GM23338 (cell line): ENCODE results near the gene ISG15. TPM values are rescaled to one million over a fixed set of nuclear protein-coding genes. Genes with fewer than 3 reads are reported as not detected.

Experiments
- ATAC-seq: fragments of 200-7000 bp; cut with Tn5 transposase; 3 replicates; pipeline ENCODE4 v1.9.1; 2020
- DNase-seq: peaks from one replicate; pipeline ENCODE4 v3.0.0-alpha.2; 2015; ENCODE audit warnings: low spot score
- H2AFZ ChIP-seq: fragments of 200-600 bp; sonication (generic); 2 replicates; pipeline ENCODE4 v1.8.0; 2016; ENCODE audit warnings: antibody characterized with exemption, mild to moderate bottlenecking, moderate library complexity
- H3F3A ChIP-seq: fragments of 200-600 bp; sonication (generic); replicated peaks from 2 replicates; pipeline ENCODE4 v1.8.0; 2017; ENCODE audit warnings: antibody characterized with exemption, mixed run types, low read depth
- H3K27ac ChIP-seq: fragments of 200-600 bp; sonication (generic); 2 replicates; pipeline ENCODE4 v1.6.1; 2016; ENCODE audit warnings: low read depth
- H3K27me3 ChIP-seq: fragments of 200-600 bp; sonication (generic); 2 replicates; pipeline ENCODE4 v1.8.0; 2016; ENCODE audit warnings: mild to moderate bottlenecking, mixed run types, moderate library complexity; ENCODE audit not compliant: insufficient read depth
- H3K36me3 ChIP-seq: fragments of 200-600 bp; sonication (generic); 2 replicates; pipeline ENCODE4 v1.8.0; 2016; ENCODE audit warnings: mild to moderate bottlenecking; ENCODE audit not compliant: insufficient read depth
- H3K4me1 ChIP-seq: fragments of 200-600 bp; sonication (generic); 2 replicates; pipeline ENCODE4 v1.8.0; 2016; ENCODE audit warnings: mild to moderate bottlenecking, moderate library complexity; ENCODE audit not compliant: insufficient read depth
- H3K4me2 ChIP-seq: fragments of 200-600 bp; sonication (generic); 2 replicates; pipeline ENCODE4 v1.7.1; 2017; ENCODE audit warnings: mixed run types
- H3K4me3 ChIP-seq: fragments of 200-600 bp; sonication (generic); 2 replicates; pipeline ENCODE4 v1.6.1; 2016; ENCODE audit warnings: mixed run types
- H3K79me2 ChIP-seq: fragments of 200-600 bp; sonication (generic); replicated peaks from 2 replicates; pipeline ENCODE4 v1.8.0; 2017; ENCODE audit warnings: mild to moderate bottlenecking; ENCODE audit not compliant: insufficient read depth
- H3K9me2 ChIP-seq: fragments of 200-600 bp; sonication (generic); 2 replicates; pipeline ENCODE4 v1.8.0; 2017; ENCODE audit not compliant: insufficient read depth
- H4K20me1 ChIP-seq: fragments of 200-600 bp; sonication (generic); replicated peaks from 2 replicates; pipeline ENCODE4 v1.8.0; 2017; ENCODE audit warnings: mild to moderate bottlenecking; ENCODE audit not compliant: insufficient read depth
- H3K27ac Mint-ChIP-seq: 2 replicates; pipeline ENCODE4 v1.8.0; 2020; ENCODE audit warnings: inconsistent platforms, mild to moderate bottlenecking, moderate library complexity, mixed read lengths
- H3K27me3 Mint-ChIP-seq: 3 replicates; pipeline ENCODE4 v1.8.0; 2022; ENCODE audit warnings: low read depth, mild to moderate bottlenecking, moderate library complexity, mixed read lengths, inconsistent platforms; ENCODE audit not compliant: insufficient read depth, poor library complexity
- H3K36me3 Mint-ChIP-seq: 3 replicates; pipeline ENCODE4 v1.8.0; 2021; ENCODE audit warnings: low read depth, mild to moderate bottlenecking, inconsistent platforms, moderate library complexity, mixed read lengths
- H3K4me1 Mint-ChIP-seq: 3 replicates; pipeline ENCODE4 v1.8.0; 2020; ENCODE audit warnings: mild to moderate bottlenecking, inconsistent platforms, mixed read lengths
- H3K4me3 Mint-ChIP-seq: 3 replicates; pipeline ENCODE4 v1.8.0; 2021; ENCODE audit warnings: moderate library complexity, mild to moderate bottlenecking, inconsistent platforms, mixed read lengths
- H3K9me3 Mint-ChIP-seq: 3 replicates; pipeline ENCODE4 v1.8.0; 2020; ENCODE audit warnings: moderate library complexity, mild to moderate bottlenecking, inconsistent platforms, mixed read lengths
- CREB1 ChIP-seq: fragments of 250-450 bp; sonication (Bioruptor Pico); IDR thresholded peaks from 2 replicates; pipeline ENCODE4 v1.5.0; 2020; ENCODE audit warnings: low read depth, mild to moderate bottlenecking, moderate library complexity
- EZH2 ChIP-seq: fragments of 200-600 bp; sonication (generic); IDR thresholded peaks from one replicate; pipeline ENCODE4 v1.8.0; 2017; ENCODE audit warnings: antibody characterized with exemption, mild to moderate bottlenecking, low read depth; ENCODE audit not compliant: unreplicated experiment
- EZH2phosphoT487 ChIP-seq: fragments of 200-600 bp; sonication (generic); IDR thresholded peaks from one replicate; pipeline ENCODE4 v1.8.1; 2018; ENCODE audit warnings: antibody characterized with exemption; ENCODE audit not compliant: unreplicated experiment
- JUNB ChIP-seq: IDR thresholded peaks from one replicate; pipeline ENCODE4 v1.6.1; 2016; ENCODE audit warnings: antibody characterized with exemption; ENCODE audit not compliant: unreplicated experiment
- NANOG ChIP-seq: IDR thresholded peaks from 2 replicates; pipeline ENCODE4 v1.6.1; 2016; ENCODE audit warnings: antibody characterized with exemption, borderline replicate concordance
- POLR2AphosphoS5 ChIP-seq: IDR thresholded peaks from 2 replicates; pipeline ENCODE4 v1.6.1; 2016; ENCODE audit warnings: antibody characterized with exemption, low read depth
- STAT1 ChIP-seq: IDR thresholded peaks from one replicate; pipeline ENCODE4 v1.6.1; 2016; ENCODE audit warnings: antibody characterized with exemption; ENCODE audit not compliant: unreplicated experiment
- ZNF114 ChIP-seq: fragments of 250-450 bp; sonication (Bioruptor Pico); IDR thresholded peaks from 2 replicates; pipeline ENCODE4 v1.5.0; 2020; ENCODE audit warnings: mild to moderate bottlenecking, moderate library complexity
- polyA plus RNA-seq: library from polyadenylated mRNA; unstranded; fragments of >200 nt; fragmentation: Nextera tagmentation; extraction: Ambion mirVana; gene quantifications from 2 replicates; pipeline ENCODE4 v1.2.1, GENCODE V29; 2016
- total RNA-seq: library from RNA; depleted of rRNA; stranded (reverse); fragments of >200 nt; shearing (Covaris generic); gene quantifications from 2 replicates; pipeline ENCODE4 v1.2.3, GENCODE V29; 2014
- TF ChIP-seq, protein P1 (sequence below), 2 experiments: fragments of 200-600 bp in 1 of 2; sonication (generic) in 1 of 2; conservative IDR thresholded peaks; 2 replicates each; pipeline versions ENCODE4 v1.5.1 to v1.6.1; 2016 to 2017; ENCODE audit warnings: antibody characterized with exemption in 2 of 2, low read depth in 2 of 2, mild to moderate bottlenecking in 2 of 2, moderate library complexity in 1 of 2
- TF ChIP-seq, protein P2 (sequence below): IDR thresholded peaks from one replicate; pipeline ENCODE4 v1.6.1; 2018; ENCODE audit warnings: antibody characterized with exemption; ENCODE audit not compliant: unreplicated experiment
- TF ChIP-seq, protein P3 (sequence below): fragments of 250-450 bp; sonication (Bioruptor Pico); IDR thresholded peaks from 2 replicates; pipeline ENCODE4 v1.5.0; 2020; ENCODE audit warnings: mild to moderate bottlenecking, moderate library complexity
- TF ChIP-seq, protein P4 (sequence below): IDR thresholded peaks from 2 replicates; pipeline ENCODE4 v1.6.1; 2016; ENCODE audit warnings: antibody characterized with exemption

The ISG15 gene
- total and polyA plus RNA-seq, 2 experiments from 2014 or later = 52.9 to 101 TPM

DNA sequence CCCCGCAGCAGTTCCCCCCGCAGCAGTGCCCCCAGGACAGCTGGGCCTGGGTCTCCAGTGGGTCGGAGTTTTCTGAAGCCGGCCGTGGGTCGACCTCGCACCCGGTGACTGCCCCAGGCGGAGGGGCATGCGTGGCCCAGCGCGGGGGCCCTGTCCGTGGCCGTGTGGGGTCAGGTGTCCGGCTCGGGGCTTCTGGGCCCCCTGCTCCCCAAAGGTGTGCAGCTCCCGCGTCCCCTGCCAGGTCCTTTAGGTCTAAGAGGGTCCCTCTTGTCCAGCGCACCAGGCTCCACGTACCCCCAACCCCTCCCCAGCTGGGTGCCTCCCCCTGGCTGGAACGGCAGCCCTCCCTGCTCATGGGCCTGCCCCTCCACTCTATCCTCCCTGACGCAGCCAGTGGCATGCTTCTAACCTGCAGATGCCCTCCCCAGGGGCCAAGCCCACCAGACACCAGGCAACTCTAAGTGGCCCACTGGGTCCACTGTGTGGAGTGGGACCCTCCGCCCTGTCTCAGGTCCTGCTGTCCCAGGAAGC is 7.5 kb upstream of the ISG15 start:
- no peak overlapping the region for H3K27ac Mint-ChIP-seq
- ATAC-seq (no peak), DNase-seq (no peak)
- H3K27me3 Mint-ChIP-seq = peaks cover 51% of the 10 kb centered on the region
- Histone ChIP-seq H3K27ac (no peak overlapping the region), H3K79me2 (no peaks in the 10 kb centered on the region), H2AFZ (no peak overlapping the region), H3K4me3 (no peak overlapping the region), H3K27me3 (peaks cover 65% of the 10 kb centered on the region), H3K4me2 (no peak overlapping the region), H3F3A (peaks cover 3% of the 10 kb centered on the region; the same call in 1 of the 2 replicates), H3K9me2 (no peaks in the 10 kb centered on the region), H3K36me3 (no peaks in the 10 kb centered on the region), H3K4me1 (peaks cover 8% of the 10 kb centered on the region; the same call in 1 of the 2 replicates), H4K20me1 (no peaks in the 10 kb centered on the region; the same call in 1 of the 2 replicates)
- no peaks in the 10 kb centered on the region for H3K36me3 Mint-ChIP-seq
- no peak overlapping the region for H3K4me3 Mint-ChIP-seq
- TF ChIP-seq, protein P1, sequence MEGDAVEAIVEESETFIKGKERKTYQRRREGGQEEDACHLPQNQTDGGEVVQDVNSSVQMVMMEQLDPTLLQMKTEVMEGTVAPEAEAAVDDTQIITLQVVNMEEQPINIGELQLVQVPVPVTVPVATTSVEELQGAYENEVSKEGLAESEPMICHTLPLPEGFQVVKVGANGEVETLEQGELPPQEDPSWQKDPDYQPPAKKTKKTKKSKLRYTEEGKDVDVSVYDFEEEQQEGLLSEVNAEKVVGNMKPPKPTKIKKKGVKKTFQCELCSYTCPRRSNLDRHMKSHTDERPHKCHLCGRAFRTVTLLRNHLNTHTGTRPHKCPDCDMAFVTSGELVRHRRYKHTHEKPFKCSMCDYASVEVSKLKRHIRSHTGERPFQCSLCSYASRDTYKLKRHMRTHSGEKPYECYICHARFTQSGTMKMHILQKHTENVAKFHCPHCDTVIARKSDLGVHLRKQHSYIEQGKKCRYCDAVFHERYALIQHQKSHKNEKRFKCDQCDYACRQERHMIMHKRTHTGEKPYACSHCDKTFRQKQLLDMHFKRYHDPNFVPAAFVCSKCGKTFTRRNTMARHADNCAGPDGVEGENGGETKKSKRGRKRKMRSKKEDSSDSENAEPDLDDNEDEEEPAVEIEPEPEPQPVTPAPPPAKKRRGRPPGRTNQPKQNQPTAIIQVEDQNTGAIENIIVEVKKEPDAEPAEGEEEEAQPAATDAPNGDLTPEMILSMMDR (conservative IDR thresholded peaks at IDR 0.05; ENCODE audit: low read depth in 2 of 2) = no peak
- no peak for TF ChIP-seq EZH2phosphoT487
- TF ChIP-seq STAT1 = no peak
- TF ChIP-seq, protein P2, sequence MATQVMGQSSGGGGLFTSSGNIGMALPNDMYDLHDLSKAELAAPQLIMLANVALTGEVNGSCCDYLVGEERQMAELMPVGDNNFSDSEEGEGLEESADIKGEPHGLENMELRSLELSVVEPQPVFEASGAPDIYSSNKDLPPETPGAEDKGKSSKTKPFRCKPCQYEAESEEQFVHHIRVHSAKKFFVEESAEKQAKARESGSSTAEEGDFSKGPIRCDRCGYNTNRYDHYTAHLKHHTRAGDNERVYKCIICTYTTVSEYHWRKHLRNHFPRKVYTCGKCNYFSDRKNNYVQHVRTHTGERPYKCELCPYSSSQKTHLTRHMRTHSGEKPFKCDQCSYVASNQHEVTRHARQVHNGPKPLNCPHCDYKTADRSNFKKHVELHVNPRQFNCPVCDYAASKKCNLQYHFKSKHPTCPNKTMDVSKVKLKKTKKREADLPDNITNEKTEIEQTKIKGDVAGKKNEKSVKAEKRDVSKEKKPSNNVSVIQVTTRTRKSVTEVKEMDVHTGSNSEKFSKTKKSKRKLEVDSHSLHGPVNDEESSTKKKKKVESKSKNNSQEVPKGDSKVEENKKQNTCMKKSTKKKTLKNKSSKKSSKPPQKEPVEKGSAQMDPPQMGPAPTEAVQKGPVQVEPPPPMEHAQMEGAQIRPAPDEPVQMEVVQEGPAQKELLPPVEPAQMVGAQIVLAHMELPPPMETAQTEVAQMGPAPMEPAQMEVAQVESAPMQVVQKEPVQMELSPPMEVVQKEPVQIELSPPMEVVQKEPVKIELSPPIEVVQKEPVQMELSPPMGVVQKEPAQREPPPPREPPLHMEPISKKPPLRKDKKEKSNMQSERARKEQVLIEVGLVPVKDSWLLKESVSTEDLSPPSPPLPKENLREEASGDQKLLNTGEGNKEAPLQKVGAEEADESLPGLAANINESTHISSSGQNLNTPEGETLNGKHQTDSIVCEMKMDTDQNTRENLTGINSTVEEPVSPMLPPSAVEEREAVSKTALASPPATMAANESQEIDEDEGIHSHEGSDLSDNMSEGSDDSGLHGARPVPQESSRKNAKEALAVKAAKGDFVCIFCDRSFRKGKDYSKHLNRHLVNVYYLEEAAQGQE = no peak
- TF ChIP-seq CREB1 (CRISPR knock-in tag) = no peak
- no peak for TF ChIP-seq ZNF114
- TF ChIP-seq JUNB = no peak
- TF ChIP-seq NANOG = no peak
- TF ChIP-seq, protein P3, sequence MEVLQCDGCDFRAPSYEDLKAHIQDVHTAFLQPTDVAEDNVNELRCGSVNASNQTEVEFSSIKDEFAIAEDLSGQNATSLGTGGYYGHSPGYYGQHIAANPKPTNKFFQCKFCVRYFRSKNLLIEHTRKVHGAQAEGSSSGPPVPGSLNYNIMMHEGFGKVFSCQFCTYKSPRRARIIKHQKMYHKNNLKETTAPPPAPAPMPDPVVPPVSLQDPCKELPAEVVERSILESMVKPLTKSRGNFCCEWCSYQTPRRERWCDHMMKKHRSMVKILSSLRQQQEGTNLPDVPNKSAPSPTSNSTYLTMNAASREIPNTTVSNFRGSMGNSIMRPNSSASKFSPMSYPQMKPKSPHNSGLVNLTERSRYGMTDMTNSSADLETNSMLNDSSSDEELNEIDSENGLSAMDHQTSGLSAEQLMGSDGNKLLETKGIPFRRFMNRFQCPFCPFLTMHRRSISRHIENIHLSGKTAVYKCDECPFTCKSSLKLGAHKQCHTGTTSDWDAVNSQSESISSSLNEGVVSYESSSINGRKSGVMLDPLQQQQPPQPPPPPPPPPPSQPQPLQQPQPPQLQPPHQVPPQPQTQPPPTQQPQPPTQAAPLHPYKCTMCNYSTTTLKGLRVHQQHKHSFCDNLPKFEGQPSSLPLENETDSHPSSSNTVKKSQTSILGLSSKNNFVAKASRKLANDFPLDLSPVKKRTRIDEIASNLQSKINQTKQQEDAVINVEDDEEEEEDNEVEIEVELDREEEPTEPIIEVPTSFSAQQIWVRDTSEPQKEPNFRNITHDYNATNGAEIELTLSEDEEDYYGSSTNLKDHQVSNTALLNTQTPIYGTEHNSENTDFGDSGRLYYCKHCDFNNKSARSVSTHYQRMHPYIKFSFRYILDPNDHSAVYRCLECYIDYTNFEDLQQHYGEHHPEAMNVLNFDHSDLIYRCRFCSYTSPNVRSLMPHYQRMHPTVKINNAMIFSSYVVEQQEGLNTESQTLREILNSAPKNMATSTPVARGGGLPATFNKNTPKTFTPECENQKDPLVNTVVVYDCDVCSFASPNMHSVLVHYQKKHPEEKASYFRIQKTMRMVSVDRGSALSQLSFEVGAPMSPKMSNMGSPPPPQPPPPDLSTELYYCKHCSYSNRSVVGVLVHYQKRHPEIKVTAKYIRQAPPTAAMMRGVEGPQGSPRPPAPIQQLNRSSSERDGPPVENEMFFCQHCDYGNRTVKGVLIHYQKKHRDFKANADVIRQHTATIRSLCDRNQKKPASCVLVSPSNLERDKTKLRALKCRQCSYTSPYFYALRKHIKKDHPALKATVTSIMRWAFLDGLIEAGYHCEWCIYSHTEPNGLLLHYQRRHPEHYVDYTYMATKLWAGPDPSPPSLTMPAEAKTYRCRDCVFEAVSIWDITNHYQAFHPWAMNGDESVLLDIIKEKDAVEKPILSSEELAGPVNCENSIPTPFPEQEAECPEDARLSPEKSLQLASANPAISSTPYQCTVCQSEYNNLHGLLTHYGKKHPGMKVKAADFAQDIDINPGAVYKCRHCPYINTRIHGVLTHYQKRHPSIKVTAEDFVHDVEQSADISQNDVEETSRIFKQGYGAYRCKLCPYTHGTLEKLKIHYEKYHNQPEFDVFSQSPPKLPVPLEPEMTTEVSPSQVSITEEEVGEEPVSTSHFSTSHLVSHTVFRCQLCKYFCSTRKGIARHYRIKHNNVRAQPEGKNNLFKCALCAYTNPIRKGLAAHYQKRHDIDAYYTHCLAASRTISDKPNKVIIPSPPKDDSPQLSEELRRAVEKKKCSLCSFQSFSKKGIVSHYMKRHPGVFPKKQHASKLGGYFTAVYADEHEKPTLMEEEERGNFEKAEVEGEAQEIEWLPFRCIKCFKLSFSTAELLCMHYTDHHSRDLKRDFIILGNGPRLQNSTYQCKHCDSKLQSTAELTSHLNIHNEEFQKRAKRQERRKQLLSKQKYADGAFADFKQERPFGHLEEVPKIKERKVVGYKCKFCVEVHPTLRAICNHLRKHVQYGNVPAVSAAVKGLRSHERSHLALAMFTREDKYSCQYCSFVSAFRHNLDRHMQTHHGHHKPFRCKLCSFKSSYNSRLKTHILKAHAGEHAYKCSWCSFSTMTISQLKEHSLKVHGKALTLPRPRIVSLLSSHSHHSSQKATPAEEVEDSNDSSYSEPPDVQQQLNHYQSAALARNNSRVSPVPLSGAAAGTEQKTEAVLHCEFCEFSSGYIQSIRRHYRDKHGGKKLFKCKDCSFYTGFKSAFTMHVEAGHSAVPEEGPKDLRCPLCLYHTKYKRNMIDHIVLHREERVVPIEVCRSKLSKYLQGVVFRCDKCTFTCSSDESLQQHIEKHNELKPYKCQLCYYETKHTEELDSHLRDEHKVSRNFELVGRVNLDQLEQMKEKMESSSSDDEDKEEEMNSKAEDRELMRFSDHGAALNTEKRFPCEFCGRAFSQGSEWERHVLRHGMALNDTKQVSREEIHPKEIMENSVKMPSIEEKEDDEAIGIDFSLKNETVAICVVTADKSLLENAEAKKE (CRISPR knock-in tag) = no peak
- TF ChIP-seq EZH2 = no peak
- no peak for TF ChIP-seq POLR2AphosphoS5
- TF ChIP-seq, protein P4, sequence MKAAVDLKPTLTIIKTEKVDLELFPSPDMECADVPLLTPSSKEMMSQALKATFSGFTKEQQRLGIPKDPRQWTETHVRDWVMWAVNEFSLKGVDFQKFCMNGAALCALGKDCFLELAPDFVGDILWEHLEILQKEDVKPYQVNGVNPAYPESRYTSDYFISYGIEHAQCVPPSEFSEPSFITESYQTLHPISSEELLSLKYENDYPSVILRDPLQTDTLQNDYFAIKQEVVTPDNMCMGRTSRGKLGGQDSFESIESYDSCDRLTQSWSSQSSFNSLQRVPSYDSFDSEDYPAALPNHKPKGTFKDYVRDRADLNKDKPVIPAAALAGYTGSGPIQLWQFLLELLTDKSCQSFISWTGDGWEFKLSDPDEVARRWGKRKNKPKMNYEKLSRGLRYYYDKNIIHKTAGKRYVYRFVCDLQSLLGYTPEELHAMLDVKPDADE = no peak
- peaks cover 17% of the 10 kb centered on the region for H3K4me1 Mint-ChIP-seq
- peaks cover under 1% of the 10 kb centered on the region; the same call in 1 of the 3 replicates for H3K9me3 Mint-ChIP-seq
